Activated CD4-positive, alpha-beta T cell treated with anti-CD3 and anti-CD28 coated beads for 36 hours (primary cell): ENCODE measurements around the gene PTPRE. TPM values are rescaled to one million over a fixed set of nuclear protein-coding genes. Genes with fewer than 3 reads are reported as not detected.

Experiments used
- ATAC-seq: fragments of 200-7000 bp; cut with Tn5 transposase; one replicate; pipeline ENCODE4 v1.10.0; 2021; ENCODE audit warnings: mild to moderate bottlenecking, moderate library complexity
- CTCF ChIA-PET: fragments of 350-600 bp; sonication (Branson Sonifier 250); formaldehyde crosslinking; loops from one replicate; lab custom pipeline; 2021; ENCODE audit warnings: antibody characterized with exemption; lab: Charles Lee
- POLR2A ChIA-PET: fragments of 350-600 bp; sonication (Branson Sonifier 250); formaldehyde crosslinking; loops from one replicate; lab custom pipeline; 2021; ENCODE audit warnings: antibody characterized with exemption, inconsistent platforms; lab: Charles Lee
- DNase-seq: peaks from one replicate; pipeline ENCODE4 v3.0.0-alpha.2; 2020
- H3K27ac Mint-ChIP-seq: one replicate; pipeline ENCODE4 v1.8.0; 2021; ENCODE audit warnings: mixed read lengths
- H3K27me3 Mint-ChIP-seq: one replicate; pipeline ENCODE4 v1.8.0; 2021; ENCODE audit warnings: mixed read lengths
- H3K36me3 Mint-ChIP-seq: one replicate; pipeline ENCODE4 v1.8.0; 2021; ENCODE audit warnings: low read depth, mixed read lengths
- H3K4me1 Mint-ChIP-seq: one replicate; pipeline ENCODE4 v1.8.0; 2021; ENCODE audit warnings: mixed read lengths
- H3K4me3 Mint-ChIP-seq: one replicate; pipeline ENCODE4 v1.8.0; 2021; ENCODE audit warnings: mild to moderate bottlenecking, moderate library complexity, mixed read lengths
- H3K9me3 Mint-ChIP-seq: one replicate; pipeline ENCODE4 v1.8.0; 2021; ENCODE audit warnings: low read depth, mixed read lengths
- intact Hi-C, 2 experiments: fragments of 100-400 bp; cut with DNase I in 1 of 2; cut with micrococcal nuclease in 1 of 2; formaldehyde crosslinking; loops; one replicate each; pipeline versions ENCODE4 v1.14.2 to v1.15.1; 2022 to 2024; cut with DNase I, micrococcal nuclease
- total RNA-seq, 2 experiments: library from RNA; stranded (reverse); gene quantifications; one replicate each; pipeline ENCODE4 v1.2.3, GENCODE V29; 2021

The PTPRE gene
- total RNA-seq, 2 experiments from 2014 or later, result 23.0 to 31.6 TPM

GRCh38 chr10:127945948-127946711 lies 39.2 kb downstream of the PTPRE start:
- POLR2A ChIA-PET, result no interaction called here
- CTCF ChIA-PET, result interaction anchor here (0.7 to 1.0 kb wide), 3 partner anchors 10 to 43 kb away, joined by 3 read pairs; partner anchors contain the start of gene PTPRE
- Mint-ChIP-seq H3K27me3 (no peaks in the 10 kb centered on the region), H3K4me3 (no peak overlapping the region), H3K27ac (peak overlapping the region; percentile 33), H3K36me3 (no peaks in the 10 kb centered on the region), H3K4me1 (peaks cover 27% of the 10 kb centered on the region), H3K9me3 (no peaks in the 10 kb centered on the region)
- intact Hi-C loops, result no loop called here
- no peak for DNase-seq
- ATAC-seq, result peak; percentile 11

- H3K36me3 Mint-ChIP-seq, result no peaks in the 10 kb centered on the region
- DNase-seq (no peak), ATAC-seq (no peak)
- POLR2A ChIA-PET, result no interaction called here
- no peaks in the 10 kb centered on the region for H3K27me3 Mint-ChIP-seq
- intact Hi-C loops, result no loop called here
- no peaks in the 10 kb centered on the region for H3K9me3 Mint-ChIP-seq
- peaks cover 27% of the 10 kb centered on the region for H3K4me1 Mint-ChIP-seq
- no peak overlapping the region for H3K27ac Mint-ChIP-seq
- CTCF ChIA-PET, result no interaction called here
- no peak overlapping the region for H3K4me3 Mint-ChIP-seq
These were observed 40.3 kb downstream of the PTPRE start for GRCh38 chr10:127947211-127947610.

- Mint-ChIP-seq H3K27me3 (no peaks in the 10 kb centered on the region), H3K4me1 (peaks cover 20% of the 10 kb centered on the region), H3K9me3 (no peaks in the 10 kb centered on the region), H3K36me3 (no peaks in the 10 kb centered on the region), H3K4me3 (no peak overlapping the region), H3K27ac (no peak overlapping the region)
- ChIA-PET POLR2A (no interaction called here), CTCF (no interaction called here)
- intact Hi-C loops, result no loop called here
- ATAC-seq, result no peak
- no peak for DNase-seq
These were observed 41.9 kb downstream of the PTPRE start for GRCh38 chr10:127948791-127949190.

GRCh38 chr10:127949831-127950230 lies 42.9 kb downstream of the PTPRE start:
- CTCF ChIA-PET, result no interaction called here
- H3K27ac Mint-ChIP-seq, result no peak overlapping the region
- H3K4me1 Mint-ChIP-seq, result peaks cover 16% of the 10 kb centered on the region
- H3K36me3 Mint-ChIP-seq, result no peaks in the 10 kb centered on the region
- POLR2A ChIA-PET, result no interaction called here
- intact Hi-C loops, result no loop called here
- no peak overlapping the region for H3K4me3 Mint-ChIP-seq
- DNase-seq (no peak), ATAC-seq (no peak)
- H3K9me3 Mint-ChIP-seq, result no peaks in the 10 kb centered on the region
- H3K27me3 Mint-ChIP-seq, result no peaks in the 10 kb centered on the region

GRCh38 chr10:127951861-127952574 lies 45.1 kb downstream of the PTPRE start:
- H3K27me3 Mint-ChIP-seq, result no peaks in the 10 kb centered on the region
- no peak for DNase-seq
- H3K4me1 Mint-ChIP-seq, result no peaks in the 10 kb centered on the region
- no peaks in the 10 kb centered on the region for H3K9me3 Mint-ChIP-seq
- POLR2A ChIA-PET, result no interaction called here
- no peak overlapping the region for H3K4me3 Mint-ChIP-seq
- intact Hi-C loops, result no loop called here
- CTCF ChIA-PET, result interaction anchor here (0.7 kb wide), 1 partner anchor 85 kb away, joined by 3 read pairs; no protein-coding TSS in a partner anchor
- no peak overlapping the region for H3K27ac Mint-ChIP-seq
- no peak for ATAC-seq
- no peaks in the 10 kb centered on the region for H3K36me3 Mint-ChIP-seq

- no peak for ATAC-seq
- DNase-seq, result no peak
- Mint-ChIP-seq H3K27me3 (no peaks in the 10 kb centered on the region), H3K4me3 (no peak overlapping the region), H3K27ac (no peak overlapping the region), H3K36me3 (no peaks in the 10 kb centered on the region), H3K4me1 (no peaks in the 10 kb centered on the region), H3K9me3 (no peaks in the 10 kb centered on the region)
- intact Hi-C loops, result no loop called here
- POLR2A ChIA-PET, result no interaction called here
- CTCF ChIA-PET, result no interaction called here
These were observed 45.6 kb downstream of the PTPRE start for GRCh38 chr10:127952575-127952869.

- H3K4me1 Mint-ChIP-seq, result no peaks in the 10 kb centered on the region
- intact Hi-C loops, result no loop called here
- H3K36me3 Mint-ChIP-seq, result no peaks in the 10 kb centered on the region
- H3K4me3 Mint-ChIP-seq, result no peak overlapping the region
- H3K27ac Mint-ChIP-seq, result no peak overlapping the region
- ATAC-seq, result no peak
- H3K9me3 Mint-ChIP-seq, result no peaks in the 10 kb centered on the region
- no peaks in the 10 kb centered on the region for H3K27me3 Mint-ChIP-seq
- ChIA-PET CTCF (no interaction called here), POLR2A (no interaction called here)
- no peak for DNase-seq
These were observed 46.0 kb downstream of the PTPRE start for GRCh38 chr10:127952918-127953317.

GRCh38 chr10:127953876-127954275 lies 47.0 kb downstream of the PTPRE start:
- intact Hi-C loops, result no loop called here
- no peaks in the 10 kb centered on the region for H3K27me3 Mint-ChIP-seq
- H3K4me1 Mint-ChIP-seq, result no peaks in the 10 kb centered on the region
- ATAC-seq (no peak), DNase-seq (no peak)
- no peaks in the 10 kb centered on the region for H3K36me3 Mint-ChIP-seq
- ChIA-PET CTCF (no interaction called here), POLR2A (no interaction called here)
- H3K4me3 Mint-ChIP-seq, result no peak overlapping the region
- no peak overlapping the region for H3K27ac Mint-ChIP-seq
- no peaks in the 10 kb centered on the region for H3K9me3 Mint-ChIP-seq

GRCh38 chr10:127959428-127959827 lies 52.5 kb downstream of the PTPRE start:
- Mint-ChIP-seq H3K4me1 (no peaks in the 10 kb centered on the region), H3K36me3 (no peaks in the 10 kb centered on the region), H3K27me3 (peaks cover 2% of the 10 kb centered on the region), H3K27ac (no peak overlapping the region), H3K4me3 (no peak overlapping the region), H3K9me3 (no peaks in the 10 kb centered on the region)
- ChIA-PET POLR2A (no interaction called here), CTCF (interaction anchor here (0.7 kb wide), 1 partner anchor 95 kb away, joined by 3 read pairs; no protein-coding TSS in a partner anchor)
- ATAC-seq (no peak), DNase-seq (no peak)
- intact Hi-C loops, result no loop called here

- H3K27me3 Mint-ChIP-seq, result peaks cover 2% of the 10 kb centered on the region
- no peak for ATAC-seq
- no peaks in the 10 kb centered on the region for H3K9me3 Mint-ChIP-seq
- H3K36me3 Mint-ChIP-seq, result no peaks in the 10 kb centered on the region
- intact Hi-C loops, result no loop called here
- H3K4me3 Mint-ChIP-seq, result no peak overlapping the region
- ChIA-PET POLR2A (no interaction called here), CTCF (interaction anchor here (1.3 kb wide), 1 partner anchor 108 kb away, joined by 3 read pairs; no protein-coding TSS in a partner anchor)
- no peaks in the 10 kb centered on the region for H3K4me1 Mint-ChIP-seq
- DNase-seq, result no peak
- no peak overlapping the region for H3K27ac Mint-ChIP-seq
These were observed 54.2 kb downstream of the PTPRE start for GRCh38 chr10:127961071-127961470.

- no peaks in the 10 kb centered on the region for H3K9me3 Mint-ChIP-seq
- ATAC-seq, result no peak
- H3K27ac Mint-ChIP-seq, result no peak overlapping the region
- no peak for DNase-seq
- ChIA-PET POLR2A (no interaction called here), CTCF (interaction anchor here (0.8 kb wide), 1 partner anchor 85 kb away, joined by 3 read pairs; no protein-coding TSS in a partner anchor)
- no peaks in the 10 kb centered on the region for H3K4me1 Mint-ChIP-seq
- H3K4me3 Mint-ChIP-seq, result no peak overlapping the region
- H3K27me3 Mint-ChIP-seq, result peaks cover 2% of the 10 kb centered on the region
- intact Hi-C loops, result no loop called here
- H3K36me3 Mint-ChIP-seq, result no peaks in the 10 kb centered on the region
These were observed 55.3 kb downstream of the PTPRE start for GRCh38 chr10:127962205-127962604.

GRCh38 chr10:127963136-127963535 lies 56.2 kb downstream of the PTPRE start:
- ChIA-PET CTCF (interaction anchor here (0.8 kb wide), 1 partner anchor 84 kb away, joined by 3 read pairs; no protein-coding TSS in a partner anchor), POLR2A (no interaction called here)
- no peak overlapping the region for H3K4me3 Mint-ChIP-seq
- no peak for DNase-seq
- no peak for ATAC-seq
- peaks cover 2% of the 10 kb centered on the region for H3K27me3 Mint-ChIP-seq
- H3K9me3 Mint-ChIP-seq, result no peaks in the 10 kb centered on the region
- intact Hi-C loops, result no loop called here
- H3K27ac Mint-ChIP-seq, result no peak overlapping the region
- no peaks in the 10 kb centered on the region for H3K36me3 Mint-ChIP-seq
- H3K4me1 Mint-ChIP-seq, result no peaks in the 10 kb centered on the region
